Fibroblast of lung (primary cell): ENCODE data around the gene ASB3. TPM values are rescaled to one million over a fixed set of nuclear protein-coding genes. Genes with fewer than 3 reads are reported as not detected.
"Not testable (repeated sequence)": the region's sequence is repeated elsewhere in the genome, so short reads cannot be mapped to it uniquely, and the experiment has no call there.

Experiments
- DNase-seq, 2 donors: peaks; one replicate each; pipeline versions ENCODE4 v3.0.0 to v3.0.0-alpha.2; 2010; ENCODE audit warnings: low read depth in 2 of 2
- H2AFZ ChIP-seq: 2 replicates; pipeline ENCODE4 v1.5.1; 2012; ENCODE audit warnings: low read length, control low read depth, inconsistent platforms
- H3K27ac ChIP-seq: 2 replicates; pipeline ENCODE4 v1.5.1; 2011; ENCODE audit warnings: low read length, control low read depth; ENCODE audit not compliant: insufficient read depth
- H3K27me3 ChIP-seq: 2 replicates; pipeline ENCODE4 v1.5.1; 2011; ENCODE audit warnings: mild to moderate bottlenecking, low read length; ENCODE audit not compliant: control insufficient read depth, insufficient read depth
- H3K36me3 ChIP-seq: 2 replicates; pipeline ENCODE4 v1.5.1; 2011; ENCODE audit warnings: low read length; ENCODE audit not compliant: control insufficient read depth, insufficient read depth
- H3K4me1 ChIP-seq: 2 replicates; pipeline ENCODE4 v1.5.1; 2011; ENCODE audit warnings: low read length; ENCODE audit not compliant: control insufficient read depth, insufficient read depth; ENCODE audit errors: extremely low read depth
- H3K4me2 ChIP-seq: 2 replicates; pipeline ENCODE4 v1.5.1; 2011; ENCODE audit warnings: low read length, control low read depth; ENCODE audit not compliant: insufficient read depth; ENCODE audit errors: extremely low read depth
- H3K4me3 ChIP-seq, 4 experiments: fragments of 200-600 bp in 1 of 4; sonication (generic) in 1 of 4; replicated peaks in 1 of 4; 2 replicates each; pipeline ENCODE4 v1.5.1; 2011 to 2016; ENCODE audit warnings: low read length in 4 of 4, low read depth in 3 of 4, mild to moderate bottlenecking in 3 of 4, control low read depth in 2 of 4, inconsistent platforms in 1 of 4, mixed read lengths in 1 of 4; ENCODE audit not compliant: insufficient read depth in 1 of 4; ENCODE audit errors: control extremely low read depth in 1 of 4
- H3K79me2 ChIP-seq: 2 replicates; pipeline ENCODE4 v1.5.1; 2012; ENCODE audit warnings: mild to moderate bottlenecking, low read length, inconsistent platforms; ENCODE audit not compliant: control insufficient read depth, insufficient read depth
- H3K9ac ChIP-seq: 2 replicates; pipeline ENCODE4 v1.5.1; 2011; ENCODE audit warnings: mild to moderate bottlenecking, low read length, control low read depth; ENCODE audit not compliant: insufficient read depth
- H3K9me3 ChIP-seq: 2 replicates; pipeline ENCODE4 v1.5.1; 2012; ENCODE audit warnings: low read depth, low read length; ENCODE audit not compliant: control insufficient read depth, insufficient read depth
- H4K20me1 ChIP-seq: 2 replicates; pipeline ENCODE4 v1.5.1; 2011; ENCODE audit warnings: low read length; ENCODE audit not compliant: control insufficient read depth, insufficient read depth; ENCODE audit errors: extremely low read depth
- EZH2 ChIP-seq: IDR thresholded peaks from 2 replicates; pipeline ENCODE4 v1.5.1; 2012; ENCODE audit warnings: low read length, control low read depth, mild to moderate bottlenecking; ENCODE audit errors: missing control alignments
- polyA plus RNA-seq, 2 donors: library from polyadenylated mRNA; depleted of rRNA in 1 of 2; stranded (reverse) in 1 of 2; unstranded in 1 of 2; fragments of >200 nt; gene quantifications; 2 replicates each; pipeline ENCODE4 v1.2.1, GENCODE V29; 2011 to 2012; ENCODE audit warnings: missing spikeins in 1 of 2
- total RNA-seq: library from RNA; depleted of rRNA; stranded (reverse); fragments of >200 nt; gene quantifications from 2 replicates; pipeline ENCODE4 v1.2.1, GENCODE V29; 2014
- TF ChIP-seq, protein P1 (sequence below), 2 donors: IDR thresholded peaks in 1 of 2; conservative IDR thresholded peaks in 1 of 2; 1 replicate in 1 of 2; 2 replicates in 1 of 2; pipeline ENCODE4 v1.5.1; 2011 to 2012; ENCODE audit warnings: low read length in 2 of 2, control low read depth in 1 of 2, inconsistent platforms in 1 of 2, low read depth in 1 of 2, mild to moderate bottlenecking in 1 of 2

The ASB3 gene
- total and polyA plus RNA-seq, 2 donors (not counting 1 experiment from before 2014, with no cell fraction given), result 21.1 to 31.9 TPM

DNA sequence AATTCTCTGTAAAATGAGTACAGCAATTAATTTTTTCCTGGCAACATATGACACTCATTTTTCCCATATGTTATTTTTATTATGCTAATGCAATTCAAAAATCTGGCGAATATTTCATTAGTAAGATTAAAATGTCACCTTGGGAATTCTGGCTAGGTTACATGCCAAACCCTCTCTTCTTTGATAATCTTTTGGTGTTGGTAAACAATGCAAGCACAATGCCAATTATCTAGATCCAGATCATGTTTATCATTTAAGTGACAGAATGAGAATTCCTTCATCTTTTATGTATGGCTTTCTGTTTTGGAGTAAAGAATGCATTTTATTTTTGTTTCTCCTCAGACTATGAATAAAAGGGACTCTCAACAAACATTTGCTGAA, 39.3 kb upstream of the ASB3 start:
- no peak for DNase-seq
- Histone ChIP-seq H3K4me3 (no peak overlapping the region), H3K9ac (no peak overlapping the region), H3K27ac (no peak overlapping the region), H3K36me3 (no peaks in the 10 kb centered on the region), H3K9me3 (no peaks in the 10 kb centered on the region), H3K4me2 (no peak overlapping the region), H3K4me1 (no peaks in the 10 kb centered on the region), H4K20me1 (no peaks in the 10 kb centered on the region), H2AFZ (no peak overlapping the region), H3K79me2 (no peaks in the 10 kb centered on the region), H3K27me3 (no peaks in the 10 kb centered on the region)
- no peak for TF ChIP-seq EZH2
- TF ChIP-seq, protein P1, sequence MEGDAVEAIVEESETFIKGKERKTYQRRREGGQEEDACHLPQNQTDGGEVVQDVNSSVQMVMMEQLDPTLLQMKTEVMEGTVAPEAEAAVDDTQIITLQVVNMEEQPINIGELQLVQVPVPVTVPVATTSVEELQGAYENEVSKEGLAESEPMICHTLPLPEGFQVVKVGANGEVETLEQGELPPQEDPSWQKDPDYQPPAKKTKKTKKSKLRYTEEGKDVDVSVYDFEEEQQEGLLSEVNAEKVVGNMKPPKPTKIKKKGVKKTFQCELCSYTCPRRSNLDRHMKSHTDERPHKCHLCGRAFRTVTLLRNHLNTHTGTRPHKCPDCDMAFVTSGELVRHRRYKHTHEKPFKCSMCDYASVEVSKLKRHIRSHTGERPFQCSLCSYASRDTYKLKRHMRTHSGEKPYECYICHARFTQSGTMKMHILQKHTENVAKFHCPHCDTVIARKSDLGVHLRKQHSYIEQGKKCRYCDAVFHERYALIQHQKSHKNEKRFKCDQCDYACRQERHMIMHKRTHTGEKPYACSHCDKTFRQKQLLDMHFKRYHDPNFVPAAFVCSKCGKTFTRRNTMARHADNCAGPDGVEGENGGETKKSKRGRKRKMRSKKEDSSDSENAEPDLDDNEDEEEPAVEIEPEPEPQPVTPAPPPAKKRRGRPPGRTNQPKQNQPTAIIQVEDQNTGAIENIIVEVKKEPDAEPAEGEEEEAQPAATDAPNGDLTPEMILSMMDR (conservative IDR thresholded peaks at IDR 0.05 in 1 of 2, IDR thresholded peaks at IDR 0.05 in 1 of 2; ENCODE audit: low read depth in 1 of 2, low read length in 2 of 2), result no peak

GRCh38 chr2:53823639-53824038, 36.9 kb upstream of the ASB3 start:
- H3K4me2 ChIP-seq, H3K9ac ChIP-seq, H3K9me3 ChIP-seq, DNase-seq, H3K4me3 ChIP-seq, H3K36me3 ChIP-seq, H3K27ac ChIP-seq, H3K4me1 ChIP-seq, H2AFZ ChIP-seq, H3K27me3 ChIP-seq, H4K20me1 ChIP-seq, H3K79me2 ChIP-seq: not testable (repeated sequence)

- Histone ChIP-seq H3K27me3 (no peaks in the 10 kb centered on the region), H2AFZ (no peak overlapping the region), H4K20me1 (no peaks in the 10 kb centered on the region), H3K36me3 (peaks cover 3% of the 10 kb centered on the region), H3K4me1 (no peaks in the 10 kb centered on the region), H3K9me3 (no peaks in the 10 kb centered on the region), H3K4me2 (no peak overlapping the region), H3K9ac (no peak overlapping the region), H3K27ac (no peak overlapping the region), H3K79me2 (no peaks in the 10 kb centered on the region), H3K4me3 (no peak overlapping the region)
- no peak for DNase-seq
- TF ChIP-seq EZH2, result no peak
- TF ChIP-seq, protein P1 (conservative IDR thresholded peaks at IDR 0.05 in 1 of 2, IDR thresholded peaks at IDR 0.05 in 1 of 2; ENCODE audit: low read depth in 1 of 2, low read length in 2 of 2), result no peak
Observed at GRCh38 chr2:53821810-53822209, 35.1 kb upstream of the ASB3 start.
